ENCODE measurements around the gene NPC1. TPM values are rescaled to one million over a fixed set of nuclear protein-coding genes. Genes with fewer than 3 reads are reported as not detected.
A peak's percentile ranks its signal among the peaks of the same experiment; 100 is the strongest.
"Not testable (repeated sequence)": the region's sequence is repeated elsewhere in the genome, so short reads cannot be mapped to it uniquely, and the experiment has no call there.

The NPC1 gene
- total RNA-seq, 4 donors from 2014 or later, result 16.9 to 73.7 (median 43.6) TPM

GRCh38 chr18:23567671-23568070 is 18.6 kb downstream of the NPC1 start:
- H3K27ac ChIP-seq, result no peak overlapping the region
- DNase-seq, result no peak
- WGBS, 2 donors, result 87 to 88% methylated on average over 3 of the region's 3 CpGs
- H3K27me3 ChIP-seq, result no peaks in the 10 kb centered on the region
- no peaks in the 10 kb centered on the region for H3K9me3 ChIP-seq
- H3K4me3 ChIP-seq, result no peak overlapping the region
- peaks cover 0 to 22% (median 0%) of the 10 kb centered on the region in 3 donors for H3K4me1 ChIP-seq
- intact Hi-C loops (cut with DNase I), result no loop called here
- H3K36me3 ChIP-seq, result peaks cover 0 to 94% (median 3%) of the 10 kb centered on the region in 3 donors
- TF ChIP-seq CTCF (IDR thresholded peaks at IDR 0.05) (no peak), POLR2A (IDR thresholded peaks at IDR 0.05) (no peak)

- Histone ChIP-seq H3K27me3 (no peaks in the 10 kb centered on the region), H3K36me3 (peaks cover 0 to 94% (median 8%) of the 10 kb centered on the region in 3 donors), H3K9me3 (no peaks in the 10 kb centered on the region), H3K4me3 (no peak overlapping the region), H3K4me1 (peaks cover 0 to 18% (median 0%) of the 10 kb centered on the region in 3 donors), H3K27ac (peak overlapping the region in 2 of 4 donors; percentile 11 to 42)
- intact Hi-C loops (cut with DNase I), result no loop called here
- 54% methylated on average over 3 of the region's 3 CpGs for WGBS, 2 donors
- no peak for DNase-seq
- TF ChIP-seq CTCF (IDR thresholded peaks at IDR 0.05), result no peak
- TF ChIP-seq POLR2A (IDR thresholded peaks at IDR 0.05), result no peak
Observed at GRCh38 chr18:23565916-23566547, 20.3 kb downstream of the NPC1 start.

GRCh38 chr18:23563377-23564043 is 22.8 kb downstream of the NPC1 start:
- no peaks in the 10 kb centered on the region for H3K27me3 ChIP-seq
- intact Hi-C loops (cut with DNase I), result no loop called here
- DNase-seq, result no peak
- H3K27ac ChIP-seq, result no peak overlapping the region
- H3K4me3 ChIP-seq, result no peak overlapping the region
- peaks cover 0 to 5% (median 0%) of the 10 kb centered on the region in 3 donors for H3K4me1 ChIP-seq
- TF ChIP-seq CTCF (IDR thresholded peaks at IDR 0.05) (no peak), POLR2A (IDR thresholded peaks at IDR 0.05) (no peak)
- no peaks in the 10 kb centered on the region for H3K9me3 ChIP-seq
- H3K36me3 ChIP-seq, result peaks cover 0 to 96% (median 22%) of the 10 kb centered on the region in 3 donors
- WGBS, 2 donors, result 95 to 100% methylated on average over 2 of the region's 2 CpGs

- Histone ChIP-seq H3K4me3 (no peak overlapping the region), H3K27me3 (no peaks in the 10 kb centered on the region), H3K4me1 (no peaks in the 10 kb centered on the region), H3K36me3 (peaks cover 9 to 98% (median 30%) of the 10 kb centered on the region in 3 donors), H3K9me3 (no peaks in the 10 kb centered on the region), H3K27ac (no peak overlapping the region)
- DNase-seq, result no peak
- WGBS, 2 donors, result 81 to 91% methylated on average over 4 of the region's 4 CpGs
- TF ChIP-seq POLR2A (IDR thresholded peaks at IDR 0.05) (no peak), CTCF (IDR thresholded peaks at IDR 0.05) (no peak)
- intact Hi-C loops (cut with DNase I), result no loop called here
Observed at GRCh38 chr18:23560186-23560585, 26.1 kb downstream of the NPC1 start.

- intact Hi-C loops (cut with DNase I); DNase-seq; H3K9me3 ChIP-seq; H3K27ac ChIP-seq; H3K4me3 ChIP-seq; H3K27me3 ChIP-seq; H3K4me1 ChIP-seq: not testable (repeated sequence)
- peaks cover 23 to 100% (median 45%) of the 10 kb centered on the region in 3 donors for H3K36me3 ChIP-seq
- 94 to 97% methylated on average over 5 to 8 of the region's 8 CpGs for WGBS, 2 donors
Observed at GRCh38 chr18:23557511-23557910, 28.8 kb downstream of the NPC1 start.

All from esophagus squamous epithelium (tissue), 5 donors.